ENCODE results near the gene EFNA4. TPM values are rescaled to one million over a fixed set of nuclear protein-coding genes. Genes with fewer than 3 reads are reported as not detected.

The EFNA4 gene
- total RNA-seq, 2 donors from 2014 or later, result 5.7 to 9.5 TPM

- no peak overlapping the region for H3K27ac Mint-ChIP-seq
- DNase-seq (ENCODE audit: low spot score in 2 of 2), result no peak
- H3K9me3 Mint-ChIP-seq, result no peaks in the 10 kb centered on the region
Observed at GRCh38 chr1:155029513-155030242, 33.9 kb upstream of the EFNA4 start.

GRCh38 chr1:155030243-155030795 lies 33.2 kb upstream of the EFNA4 start:
- Mint-ChIP-seq H3K9me3 (no peaks in the 10 kb centered on the region), H3K27ac (no peak overlapping the region), H3K36me3 (no peaks in the 10 kb centered on the region)
- DNase-seq (ENCODE audit: low spot score in 2 of 2) (no peak), ATAC-seq (no peak)

More at GRCh38 chr1:155029513-155030242, 33.9 kb upstream of the EFNA4 start:
- no peak for ATAC-seq
- no peaks in the 10 kb centered on the region for H3K36me3 Mint-ChIP-seq

- ATAC-seq, result no peak
- H3K36me3 Mint-ChIP-seq, result no peaks in the 10 kb centered on the region
- H3K27ac Mint-ChIP-seq, result no peak overlapping the region
Observed at GRCh38 chr1:155030899-155031298, 32.6 kb upstream of the EFNA4 start.

GRCh38 chr1:155032886-155033285 lies 30.7 kb upstream of the EFNA4 start:
- DNase-seq (ENCODE audit: low spot score in 2 of 2) (no peak), ATAC-seq (no peak)
- Mint-ChIP-seq H3K9me3 (no peaks in the 10 kb centered on the region), H3K36me3 (no peaks in the 10 kb centered on the region), H3K27ac (no peak overlapping the region)

More at GRCh38 chr1:155030899-155031298, 32.6 kb upstream of the EFNA4 start:
- DNase-seq (ENCODE audit: low spot score in 2 of 2), result no peak
- no peaks in the 10 kb centered on the region for H3K9me3 Mint-ChIP-seq

- no peak for DNase-seq (ENCODE audit: low spot score in 2 of 2)
- Mint-ChIP-seq H3K36me3 (no peaks in the 10 kb centered on the region), H3K9me3 (no peaks in the 10 kb centered on the region), H3K27ac (no peak within 1 kb of the TSS)
- ATAC-seq, result no peak
Observed at GRCh38 chr1:155033524-155033923, 30.0 kb upstream of the EFNA4 start, which contains the start of the genes DCST1 and DCST2. Gene DCST1, plus strand, starts transcription at chr1:155033824. Its CDS starts 213 bp downstream, at chr1:155034037. Gene DCST2, minus strand, starts transcription at chr1:155033781. Its CDS starts 80 bp downstream, at chr1:155033701.

- ATAC-seq (no peak), DNase-seq (ENCODE audit: low spot score in 2 of 2) (no peak)
- H3K36me3 Mint-ChIP-seq, result no peaks in the 10 kb centered on the region
- no peaks in the 10 kb centered on the region for H3K9me3 Mint-ChIP-seq
- H3K27ac Mint-ChIP-seq, result no peak overlapping the region
Observed at GRCh38 chr1:155034318-155035208, 29.0 kb upstream of the EFNA4 start.

GRCh38 chr1:155035936-155036335 lies 27.6 kb upstream of the EFNA4 start:
- no peak for ATAC-seq
- Mint-ChIP-seq H3K36me3 (no peaks in the 10 kb centered on the region), H3K9me3 (no peaks in the 10 kb centered on the region), H3K27ac (no peak overlapping the region)
- DNase-seq (ENCODE audit: low spot score in 2 of 2), result no peak

GRCh38 chr1:155037043-155037442 lies 26.5 kb upstream of the EFNA4 start:
- no peak for ATAC-seq
- H3K9me3 Mint-ChIP-seq, result no peaks in the 10 kb centered on the region
- DNase-seq (ENCODE audit: low spot score in 2 of 2), result no peak
- H3K36me3 Mint-ChIP-seq, result no peaks in the 10 kb centered on the region
- H3K27ac Mint-ChIP-seq, result no peak overlapping the region

GRCh38 chr1:155037851-155038441 lies 25.6 kb upstream of the EFNA4 start:
- DNase-seq (ENCODE audit: low spot score in 2 of 2) (no peak), ATAC-seq (no peak)
- H3K9me3 Mint-ChIP-seq, result no peaks in the 10 kb centered on the region
- no peak overlapping the region for H3K27ac Mint-ChIP-seq
- no peaks in the 10 kb centered on the region for H3K36me3 Mint-ChIP-seq

- Mint-ChIP-seq H3K9me3 (no peaks in the 10 kb centered on the region), H3K27ac (no peak overlapping the region), H3K36me3 (no peaks in the 10 kb centered on the region)
- DNase-seq (ENCODE audit: low spot score in 2 of 2), result no peak
- no peak for ATAC-seq
Observed at GRCh38 chr1:155038602-155039307, 24.8 kb upstream of the EFNA4 start.

GRCh38 chr1:155039308-155039669 lies 24.3 kb upstream of the EFNA4 start:
- ATAC-seq (no peak), DNase-seq (ENCODE audit: low spot score in 2 of 2) (no peak)
- no peaks in the 10 kb centered on the region for H3K36me3 Mint-ChIP-seq
- no peaks in the 10 kb centered on the region for H3K9me3 Mint-ChIP-seq
- no peak overlapping the region for H3K27ac Mint-ChIP-seq

GRCh38 chr1:155040358-155041093 lies 23.0 kb upstream of the EFNA4 start:
- DNase-seq (ENCODE audit: low spot score in 2 of 2) (no peak), ATAC-seq (no peak)
- Mint-ChIP-seq H3K27ac (no peak overlapping the region), H3K9me3 (no peaks in the 10 kb centered on the region), H3K36me3 (no peaks in the 10 kb centered on the region)

GRCh38 chr1:155042789-155043188 lies 20.8 kb upstream of the EFNA4 start:
- H3K36me3 Mint-ChIP-seq, result no peaks in the 10 kb centered on the region
- ATAC-seq, result no peak

GRCh38 chr1:155043301-155043702 lies 20.2 kb upstream of the EFNA4 start:
- Mint-ChIP-seq H3K27ac (no peak overlapping the region), H3K36me3 (no peaks in the 10 kb centered on the region), H3K9me3 (no peaks in the 10 kb centered on the region)
- DNase-seq (ENCODE audit: low spot score in 2 of 2), result no peak
- ATAC-seq, result no peak

More at GRCh38 chr1:155042789-155043188, 20.8 kb upstream of the EFNA4 start:
- DNase-seq (ENCODE audit: low spot score in 2 of 2), result no peak
- Mint-ChIP-seq H3K27ac (peak overlapping the region in 1 of 2 donors; percentile 18), H3K9me3 (no peaks in the 10 kb centered on the region)

GRCh38 chr1:155043793-155044192 lies 19.7 kb upstream of the EFNA4 start:
- Mint-ChIP-seq H3K36me3 (no peaks in the 10 kb centered on the region), H3K9me3 (no peaks in the 10 kb centered on the region), H3K27ac (no peak overlapping the region)
- ATAC-seq (no peak), DNase-seq (ENCODE audit: low spot score in 2 of 2) (no peak)

- no peaks in the 10 kb centered on the region for H3K36me3 Mint-ChIP-seq
- peak overlapping the region in 1 of 2 donors; percentile 24 for H3K27ac Mint-ChIP-seq
- DNase-seq (ENCODE audit: low spot score in 2 of 2) (no peak), ATAC-seq (no peak)
- H3K9me3 Mint-ChIP-seq, result no peaks in the 10 kb centered on the region
Observed at GRCh38 chr1:155044365-155044764, 19.2 kb upstream of the EFNA4 start.
